ENCODE data around the gene IHH. TPM values are rescaled to one million over a fixed set of nuclear protein-coding genes. Genes with fewer than 3 reads are reported as not detected.

The IHH gene
- total RNA-seq, 2 donors from 2014 or later: not detected

DNA sequence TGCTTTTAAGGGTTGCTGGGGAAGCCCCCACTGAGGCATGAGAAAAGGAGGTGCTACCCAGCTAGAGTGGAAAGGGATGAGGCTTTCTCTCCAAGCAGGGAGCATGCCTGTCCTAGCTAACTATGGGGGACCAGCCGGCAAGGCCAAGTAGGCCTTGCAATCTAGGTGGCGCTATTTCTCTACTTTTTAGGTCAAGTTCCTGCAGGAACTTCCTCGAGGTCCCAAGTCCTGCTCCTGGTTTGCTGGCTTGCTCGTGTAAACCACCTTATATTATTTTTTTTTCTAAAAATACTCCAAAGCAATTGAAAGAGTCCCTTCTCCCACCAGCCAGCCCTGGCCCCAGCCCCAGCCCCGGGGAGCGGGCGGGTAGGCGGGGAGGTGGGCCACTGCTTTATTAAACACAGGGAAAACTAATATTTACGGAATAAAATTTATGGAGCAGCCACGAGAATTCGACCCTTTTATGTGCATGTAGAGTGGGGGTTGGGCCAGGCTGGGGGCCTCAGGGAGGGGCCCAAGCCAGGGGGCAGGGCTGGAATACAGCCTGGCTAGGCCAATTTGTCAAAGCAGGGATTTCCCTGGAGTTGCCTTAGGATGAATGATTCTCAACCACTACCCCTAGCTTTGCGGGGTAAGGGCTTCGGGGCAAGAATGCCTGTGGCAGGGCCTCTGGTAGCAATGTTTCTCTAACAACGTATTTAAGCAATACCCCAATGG, 12.8 kb upstream of the IHH start:
- H3K27ac ChIP-seq: no peak overlapping the region
- no peaks in the 10 kb centered on the region for H3K27me3 ChIP-seq
- no peak for DNase-seq (ENCODE audit: low spot score)
- H3K4me1 ChIP-seq: peaks cover 0 to 7% of the 10 kb centered on the region in 2 donors
- peak; percentile 18 to 62 for TF ChIP-seq CTCF (IDR thresholded peaks at IDR 0.05)
- H3K9me3 ChIP-seq: no peaks in the 10 kb centered on the region
- peaks cover 25% of the 10 kb centered on the region for H3K36me3 ChIP-seq
- H3K4me3 ChIP-seq: no peak overlapping the region

GRCh38 chr2:219072741-219073250, 12.1 kb upstream of the IHH start:
- Histone ChIP-seq H3K27ac (no peak overlapping the region), H3K27me3 (no peaks in the 10 kb centered on the region), H3K4me3 (no peak overlapping the region), H3K36me3 (peaks cover 23% of the 10 kb centered on the region), H3K9me3 (no peaks in the 10 kb centered on the region), H3K4me1 (peaks cover 0 to 7% of the 10 kb centered on the region in 2 donors)
- TF ChIP-seq CTCF (IDR thresholded peaks at IDR 0.05): no peak
- DNase-seq (ENCODE audit: low spot score): no peak

DNA sequence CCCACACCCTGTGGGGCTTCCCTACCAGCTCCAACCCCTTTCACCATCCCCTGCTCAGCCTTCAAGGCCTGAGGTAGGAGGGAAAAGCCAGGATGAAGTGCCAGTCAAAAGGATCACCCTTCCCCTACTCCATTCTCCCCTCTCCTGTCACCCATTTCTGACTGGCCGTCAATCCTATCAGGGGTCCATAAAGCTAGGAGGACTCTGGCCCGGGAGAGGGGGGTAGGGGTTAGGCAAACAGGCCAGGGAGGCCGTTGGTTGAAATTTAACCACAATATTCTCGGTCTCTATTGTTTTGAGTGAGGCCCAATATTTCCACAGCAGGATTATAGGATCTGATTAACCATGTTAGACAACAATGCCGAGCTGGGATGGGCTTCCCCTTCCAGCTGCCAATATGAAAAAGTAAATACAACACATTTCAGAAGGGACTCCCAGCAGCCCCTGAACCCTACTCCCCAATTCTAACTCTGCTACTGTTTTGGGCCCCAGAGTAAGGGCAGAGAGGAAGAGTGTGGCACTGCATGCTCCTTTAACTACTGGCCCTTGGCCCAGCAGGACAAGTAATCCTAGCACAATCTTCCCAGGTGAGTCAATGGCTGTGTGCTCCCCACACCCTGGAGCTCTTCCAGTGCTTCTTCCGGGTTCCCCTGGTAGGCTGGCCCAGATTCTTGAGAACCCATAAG, 10.6 kb upstream of the IHH start:
- peaks cover 0 to 7% of the 10 kb centered on the region in 2 donors for H3K4me1 ChIP-seq
- H3K27ac ChIP-seq: no peak overlapping the region
- H3K36me3 ChIP-seq: peaks cover 7% of the 10 kb centered on the region
- H3K27me3 ChIP-seq: no peaks in the 10 kb centered on the region
- no peak for DNase-seq (ENCODE audit: low spot score)
- TF ChIP-seq CTCF (IDR thresholded peaks at IDR 0.05): no peak
- H3K4me3 ChIP-seq: no peak overlapping the region
- H3K9me3 ChIP-seq: no peaks in the 10 kb centered on the region

DNA sequence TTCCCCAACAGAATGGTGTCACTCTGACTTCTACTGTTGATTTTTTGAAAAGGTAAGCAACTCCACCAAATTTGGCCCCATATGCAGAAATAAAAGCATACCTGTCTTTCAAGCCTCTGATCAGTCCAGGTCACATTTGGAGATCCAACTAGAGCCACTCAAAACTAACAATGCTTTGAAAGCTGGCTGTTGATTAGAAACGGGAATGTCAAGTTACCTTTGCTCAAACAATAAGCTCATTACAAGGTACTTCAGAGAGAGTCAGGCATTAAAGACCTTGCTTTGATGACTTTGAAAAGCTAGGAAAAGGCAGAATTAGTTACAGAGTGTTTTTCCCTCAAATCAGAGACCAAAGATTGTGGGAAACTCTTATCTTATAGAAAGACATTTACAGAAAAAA, 4.8 kb upstream of the IHH start:
- Histone ChIP-seq H3K4me3 (no peak overlapping the region), H3K9me3 (no peaks in the 10 kb centered on the region), H3K4me1 (peaks cover 0 to 6% of the 10 kb centered on the region in 2 donors), H3K27me3 (peaks cover 0 to 8% of the 10 kb centered on the region in 2 donors), H3K36me3 (no peaks in the 10 kb centered on the region), H3K27ac (no peak overlapping the region)
- no peak for DNase-seq (ENCODE audit: low spot score)
- TF ChIP-seq CTCF (IDR thresholded peaks at IDR 0.05): no peak

GRCh38 chr2:219062081-219062480, 1.4 kb upstream of the IHH start:
- Histone ChIP-seq H3K4me3 (no peak overlapping the region), H3K27me3 (peaks cover 21 to 33% of the 10 kb centered on the region in 2 donors), H3K27ac (no peak overlapping the region), H3K9me3 (no peaks in the 10 kb centered on the region), H3K36me3 (no peaks in the 10 kb centered on the region), H3K4me1 (peaks cover 0 to 38% of the 10 kb centered on the region in 2 donors)
- no peak for TF ChIP-seq CTCF (IDR thresholded peaks at IDR 0.05)
- no peak for DNase-seq (ENCODE audit: low spot score)

All from right atrium auricular region (tissue), 2 donors.